Uterus (tissue), 2 donors: ENCODE measurements around the gene MRPS22.

Experiments
- CTCF ChIP-seq, 4 experiments: fragments of 200-600 bp in 2 of 4; fragments of 450-650 bp in 2 of 4; sonication (generic) in 2 of 4; IDR thresholded peaks; one replicate each; pipeline ENCODE4 v1.5.1; 2016 to 2019; ENCODE audit warnings: antibody characterized with exemption in 4 of 4, mild to moderate bottlenecking in 2 of 4, moderate library complexity in 1 of 4
- POLR2A ChIP-seq, 2 donors: fragments of 450-650 bp; IDR thresholded peaks; one replicate each; pipeline ENCODE4 v1.6.1; 2016; ENCODE audit warnings: antibody characterized with exemption in 2 of 2, mild to moderate bottlenecking in 1 of 2, moderate library complexity in 1 of 2

DNA sequence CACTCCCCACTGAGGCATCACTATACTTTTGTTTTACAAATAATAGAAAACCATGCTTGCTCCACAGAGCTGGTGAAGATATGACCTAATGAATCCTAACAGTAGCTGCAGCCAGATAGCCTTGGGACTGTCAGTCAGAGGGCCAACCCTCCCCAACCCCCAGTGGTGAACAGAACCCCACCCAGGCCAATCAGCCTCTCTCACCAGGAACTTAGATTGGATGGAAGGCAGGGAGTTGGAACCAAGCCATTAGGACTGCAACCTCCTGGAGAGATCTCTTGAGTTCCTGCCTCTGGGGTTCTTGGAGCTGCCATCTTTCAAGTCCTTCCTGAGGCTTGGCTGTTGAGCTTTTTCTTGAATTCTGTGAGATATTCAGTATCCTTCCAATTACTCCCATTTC lies 3.0 kb upstream of the MRPS22 start:
- no peak for TF ChIP-seq CTCF (IDR thresholded peaks at IDR 0.05)
- TF ChIP-seq POLR2A (IDR thresholded peaks at IDR 0.05) = no peak
